HFFc6 (cell line): ENCODE results near the gene WNK2. TPM values are rescaled to one million over a fixed set of nuclear protein-coding genes. Genes with fewer than 3 reads are reported as not detected.

Experiments used
- DNase-seq: peaks from one replicate; pipeline ENCODE4 v3.0.0-alpha.2; 2018
- H3K27ac Mint-ChIP-seq: 2 replicates; pipeline ENCODE4 v1.8.0; 2020; ENCODE audit warnings: mild to moderate bottlenecking, mixed read lengths
- H3K27me3 Mint-ChIP-seq: 2 replicates; pipeline ENCODE4 v1.8.0; 2021; ENCODE audit warnings: mild to moderate bottlenecking, moderate library complexity, mixed read lengths; ENCODE audit not compliant: insufficient read depth
- H3K36me3 Mint-ChIP-seq: 2 replicates; pipeline ENCODE4 v1.8.0; 2021; ENCODE audit warnings: low read depth, mixed read lengths
- H3K4me1 Mint-ChIP-seq: 2 replicates; pipeline ENCODE4 v1.8.0; 2020; ENCODE audit warnings: low read depth, mixed read lengths
- H3K4me3 Mint-ChIP-seq: 2 replicates; pipeline ENCODE4 v1.8.0; 2020; ENCODE audit warnings: mild to moderate bottlenecking, moderate library complexity, mixed read lengths
- H3K9me3 Mint-ChIP-seq: 2 replicates; pipeline ENCODE4 v1.8.0; 2020; ENCODE audit warnings: mild to moderate bottlenecking, mixed read lengths
- CTCF ChIP-seq: fragments of 200-600 bp; sonication (generic); IDR thresholded peaks from 2 replicates; pipeline ENCODE4 v1.5.0; 2021; ENCODE audit warnings: antibody characterized with exemption, mild to moderate bottlenecking
- total RNA-seq, 6 experiments: library from RNA; stranded (reverse); fragmentation: NEBNext Ultra II Directional; extraction: Animal tissue kit (Norgen Biotek cat#: 25700); gene quantifications; 2 replicates in 1 of 6; 3 replicates in 5 of 6; pipeline ENCODE4 v1.2.3, GENCODE V29; 2021

The WNK2 gene
- total RNA-seq, 6 experiments from 2014 or later = not detected

DNA sequence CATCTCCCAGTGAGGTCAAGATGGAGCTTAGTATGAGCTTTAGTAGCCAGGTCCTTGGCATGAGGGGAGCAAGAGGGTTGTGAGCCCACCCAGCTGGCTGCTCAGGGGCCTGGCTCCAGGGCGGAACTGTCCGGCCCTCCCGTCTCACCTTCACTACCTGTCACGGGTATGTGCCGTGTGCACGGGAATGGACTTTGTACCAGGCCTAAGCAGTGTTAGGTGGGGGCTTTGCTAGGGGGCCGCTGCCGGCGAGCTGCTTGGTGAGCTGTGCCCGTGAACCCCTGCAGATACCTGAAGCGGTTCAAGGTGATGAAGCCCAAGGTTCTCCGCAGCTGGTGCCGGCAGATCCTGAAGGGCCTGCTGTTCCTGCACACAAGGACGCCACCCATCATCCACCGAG, 46.7 kb downstream of the WNK2 start:
- TF ChIP-seq CTCF = no peak
- no peaks in the 10 kb centered on the region for H3K9me3 Mint-ChIP-seq
- peaks cover 33% of the 10 kb centered on the region for H3K27me3 Mint-ChIP-seq
- no peak overlapping the region for H3K4me3 Mint-ChIP-seq
- H3K27ac Mint-ChIP-seq = no peak overlapping the region
- DNase-seq = no peak
- no peaks in the 10 kb centered on the region for H3K4me1 Mint-ChIP-seq
- no peaks in the 10 kb centered on the region for H3K36me3 Mint-ChIP-seq

DNA sequence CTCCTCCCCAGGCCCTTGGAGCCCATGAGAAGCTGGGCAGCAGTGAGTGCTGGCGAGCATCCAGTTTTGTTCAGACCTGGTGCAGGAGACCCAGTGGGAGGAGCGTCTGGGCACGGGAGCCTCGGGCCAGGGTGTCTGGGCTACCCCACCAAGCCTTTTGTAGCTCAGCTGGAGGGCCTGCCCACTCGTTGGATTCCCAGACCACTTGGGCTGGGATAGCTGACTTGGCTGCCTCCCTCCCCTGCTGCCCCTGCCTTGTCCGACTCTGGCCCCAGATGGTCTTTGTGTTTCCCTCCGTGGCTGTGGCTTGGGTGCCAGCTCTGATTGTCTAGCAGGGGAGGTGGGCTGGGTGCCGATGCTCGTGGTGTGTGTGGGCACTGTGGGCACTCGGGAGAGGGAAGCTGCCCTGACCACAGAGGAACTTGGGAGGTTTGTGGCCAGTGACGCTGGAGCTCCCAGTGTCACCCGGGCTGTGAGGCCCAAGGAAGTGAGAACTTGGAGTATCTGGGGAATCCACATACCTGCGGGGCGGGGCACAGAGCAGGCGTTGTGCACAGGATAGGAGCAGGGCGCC, 47.3 kb downstream of the WNK2 start:
- no peak overlapping the region for H3K4me3 Mint-ChIP-seq
- H3K9me3 Mint-ChIP-seq = no peaks in the 10 kb centered on the region
- H3K4me1 Mint-ChIP-seq = no peaks in the 10 kb centered on the region
- no peak overlapping the region for H3K27ac Mint-ChIP-seq
- H3K27me3 Mint-ChIP-seq = peaks cover 37% of the 10 kb centered on the region
- TF ChIP-seq CTCF = no peak
- no peaks in the 10 kb centered on the region for H3K36me3 Mint-ChIP-seq
- no peak for DNase-seq

DNA sequence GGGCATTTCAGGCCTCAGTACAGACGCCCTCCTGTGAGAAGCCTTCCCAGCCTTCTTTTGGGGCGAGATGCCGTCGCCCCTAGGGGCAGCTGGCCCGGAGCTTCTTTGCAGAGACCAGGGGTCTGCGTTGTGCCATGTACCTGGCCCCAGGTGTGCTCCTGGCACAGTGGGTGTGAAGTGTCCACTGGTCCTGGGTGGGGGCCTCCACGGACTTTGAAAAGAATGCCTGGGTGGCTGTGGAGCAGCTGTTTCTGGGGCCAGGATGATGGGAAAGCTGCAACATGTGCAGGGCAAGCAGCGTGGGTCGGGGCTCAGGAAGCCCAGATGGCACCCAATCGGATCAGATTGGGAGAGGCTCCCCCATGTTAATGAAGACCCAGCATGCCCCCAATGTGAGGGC, 47.8 kb downstream of the WNK2 start:
- no peak for TF ChIP-seq CTCF
- H3K27me3 Mint-ChIP-seq = peaks cover 36% of the 10 kb centered on the region
- no peak overlapping the region for H3K27ac Mint-ChIP-seq
- DNase-seq = no peak
- H3K4me3 Mint-ChIP-seq = no peak overlapping the region
- no peaks in the 10 kb centered on the region for H3K9me3 Mint-ChIP-seq
- no peaks in the 10 kb centered on the region for H3K4me1 Mint-ChIP-seq
- H3K36me3 Mint-ChIP-seq = no peaks in the 10 kb centered on the region

DNA sequence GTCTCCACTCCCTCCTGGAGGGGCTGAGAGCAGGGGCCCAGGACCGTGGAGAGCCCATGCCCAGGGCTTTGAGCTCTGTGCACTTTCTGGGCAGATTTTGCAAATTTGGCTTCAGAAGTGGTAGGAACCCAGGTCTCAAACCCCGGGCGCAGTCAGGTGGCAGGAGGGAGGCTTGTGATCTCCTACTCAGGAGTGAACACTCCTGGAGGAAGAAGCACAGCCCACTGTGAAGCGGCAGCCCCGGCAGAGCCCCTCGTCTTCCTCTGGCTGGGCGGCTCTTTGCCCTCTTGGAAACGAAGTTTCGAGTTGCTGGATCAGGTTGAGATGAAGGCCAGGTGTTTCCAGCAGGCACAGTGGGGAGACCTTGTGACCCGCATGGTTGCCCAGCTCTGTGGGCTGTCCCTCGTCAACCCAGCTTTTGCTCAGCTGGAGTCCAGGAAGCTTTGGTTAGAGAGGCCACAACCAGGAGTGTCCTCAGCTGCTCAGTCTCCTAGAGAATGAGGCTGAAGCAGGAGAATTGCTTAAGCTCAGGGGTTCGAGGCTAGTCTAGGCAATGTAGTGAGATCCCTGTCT, 48.5 kb downstream of the WNK2 start:
- H3K9me3 Mint-ChIP-seq = no peaks in the 10 kb centered on the region
- H3K4me1 Mint-ChIP-seq = no peaks in the 10 kb centered on the region
- no peak overlapping the region for H3K27ac Mint-ChIP-seq
- H3K36me3 Mint-ChIP-seq = no peaks in the 10 kb centered on the region
- peaks cover 33% of the 10 kb centered on the region for H3K27me3 Mint-ChIP-seq
- no peak overlapping the region for H3K4me3 Mint-ChIP-seq
- TF ChIP-seq CTCF = no peak
- no peak for DNase-seq

DNA sequence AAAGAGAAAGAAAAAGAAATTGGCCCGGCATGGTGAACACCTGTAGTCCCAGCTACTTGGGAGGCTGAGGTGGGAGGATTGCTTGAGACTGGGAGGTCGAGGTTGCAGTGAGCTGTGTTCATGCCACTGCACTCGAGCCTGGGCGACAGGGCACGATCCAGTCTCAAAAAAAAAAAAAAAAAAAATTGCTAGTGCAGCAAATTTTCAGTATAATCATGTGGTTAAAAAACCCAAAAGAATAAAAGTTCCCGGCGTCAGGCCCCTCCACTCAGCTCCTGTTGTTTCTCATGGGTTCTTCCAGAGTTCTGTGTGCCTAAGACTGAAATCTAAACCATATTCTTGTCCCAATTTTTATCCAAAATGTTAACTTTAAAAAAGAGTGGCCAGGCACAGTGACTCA, 49.1 kb downstream of the WNK2 start:
- Mint-ChIP-seq H3K27ac (no peak overlapping the region), H3K27me3 (peaks cover 36% of the 10 kb centered on the region), H3K9me3 (no peaks in the 10 kb centered on the region), H3K4me1 (no peaks in the 10 kb centered on the region), H3K4me3 (no peak overlapping the region), H3K36me3 (no peaks in the 10 kb centered on the region)
- DNase-seq = no peak
- TF ChIP-seq CTCF = no peak
